ENCODE data around the gene TMEM151B.

GRCh38 chr6:44349904-44350649 lies 79.8 kb downstream of the TMEM151B start:
- no peak for TF ChIP-seq POU2F2 (IDR thresholded peaks at IDR 0.05; ENCODE audit: borderline replicate concordance, low read depth, low read length)
- TF ChIP-seq, protein P1, sequence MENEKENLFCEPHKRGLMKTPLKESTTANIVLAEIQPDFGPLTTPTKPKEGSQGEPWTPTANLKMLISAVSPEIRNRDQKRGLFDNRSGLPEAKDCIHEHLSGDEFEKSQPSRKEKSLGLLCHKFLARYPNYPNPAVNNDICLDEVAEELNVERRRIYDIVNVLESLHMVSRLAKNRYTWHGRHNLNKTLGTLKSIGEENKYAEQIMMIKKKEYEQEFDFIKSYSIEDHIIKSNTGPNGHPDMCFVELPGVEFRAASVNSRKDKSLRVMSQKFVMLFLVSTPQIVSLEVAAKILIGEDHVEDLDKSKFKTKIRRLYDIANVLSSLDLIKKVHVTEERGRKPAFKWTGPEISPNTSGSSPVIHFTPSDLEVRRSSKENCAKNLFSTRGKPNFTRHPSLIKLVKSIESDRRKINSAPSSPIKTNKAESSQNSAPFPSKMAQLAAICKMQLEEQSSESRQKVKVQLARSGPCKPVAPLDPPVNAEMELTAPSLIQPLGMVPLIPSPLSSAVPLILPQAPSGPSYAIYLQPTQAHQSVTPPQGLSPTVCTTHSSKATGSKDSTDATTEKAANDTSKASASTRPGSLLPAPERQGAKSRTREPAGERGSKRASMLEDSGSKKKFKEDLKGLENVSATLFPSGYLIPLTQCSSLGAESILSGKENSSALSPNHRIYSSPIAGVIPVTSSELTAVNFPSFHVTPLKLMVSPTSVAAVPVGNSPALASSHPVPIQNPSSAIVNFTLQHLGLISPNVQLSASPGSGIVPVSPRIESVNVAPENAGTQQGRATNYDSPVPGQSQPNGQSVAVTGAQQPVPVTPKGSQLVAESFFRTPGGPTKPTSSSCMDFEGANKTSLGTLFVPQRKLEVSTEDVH (IDR thresholded peaks at IDR 0.05; ENCODE audit: low read depth, partially characterized antibody), result no peak
- TF ChIP-seq, protein P2, sequence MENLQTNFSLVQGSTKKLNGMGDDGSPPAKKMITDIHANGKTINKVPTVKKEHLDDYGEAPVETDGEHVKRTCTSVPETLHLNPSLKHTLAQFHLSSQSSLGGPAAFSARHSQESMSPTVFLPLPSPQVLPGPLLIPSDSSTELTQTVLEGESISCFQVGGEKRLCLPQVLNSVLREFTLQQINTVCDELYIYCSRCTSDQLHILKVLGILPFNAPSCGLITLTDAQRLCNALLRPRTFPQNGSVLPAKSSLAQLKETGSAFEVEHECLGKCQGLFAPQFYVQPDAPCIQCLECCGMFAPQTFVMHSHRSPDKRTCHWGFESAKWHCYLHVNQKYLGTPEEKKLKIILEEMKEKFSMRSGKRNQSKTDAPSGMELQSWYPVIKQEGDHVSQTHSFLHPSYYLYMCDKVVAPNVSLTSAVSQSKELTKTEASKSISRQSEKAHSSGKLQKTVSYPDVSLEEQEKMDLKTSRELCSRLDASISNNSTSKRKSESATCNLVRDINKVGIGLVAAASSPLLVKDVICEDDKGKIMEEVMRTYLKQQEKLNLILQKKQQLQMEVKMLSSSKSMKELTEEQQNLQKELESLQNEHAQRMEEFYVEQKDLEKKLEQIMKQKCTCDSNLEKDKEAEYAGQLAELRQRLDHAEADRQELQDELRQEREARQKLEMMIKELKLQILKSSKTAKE (IDR thresholded peaks at IDR 0.05; ENCODE audit: low read depth, poor library complexity, severe bottlenecking), result no peak
- TF ChIP-seq NFYB (IDR thresholded peaks at IDR 0.05; ENCODE audit: insufficient read depth, low read depth, low read length), result no peak
- TF ChIP-seq CTCF (IDR thresholded peaks at IDR 0.05 in 2 of 3, conservative IDR thresholded peaks at IDR 0.05 in 1 of 3; ENCODE audit: control insufficient read depth in 2 of 3, extremely low read depth in 1 of 3, insufficient read depth in 1 of 3, low read depth in 3 of 3, low read length in 3 of 3), result no peak
- TF ChIP-seq, protein P3, sequence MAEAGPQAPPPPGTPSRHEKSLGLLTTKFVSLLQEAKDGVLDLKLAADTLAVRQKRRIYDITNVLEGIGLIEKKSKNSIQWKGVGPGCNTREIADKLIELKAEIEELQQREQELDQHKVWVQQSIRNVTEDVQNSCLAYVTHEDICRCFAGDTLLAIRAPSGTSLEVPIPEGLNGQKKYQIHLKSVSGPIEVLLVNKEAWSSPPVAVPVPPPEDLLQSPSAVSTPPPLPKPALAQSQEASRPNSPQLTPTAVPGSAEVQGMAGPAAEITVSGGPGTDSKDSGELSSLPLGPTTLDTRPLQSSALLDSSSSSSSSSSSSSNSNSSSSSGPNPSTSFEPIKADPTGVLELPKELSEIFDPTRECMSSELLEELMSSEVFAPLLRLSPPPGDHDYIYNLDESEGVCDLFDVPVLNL (IDR thresholded peaks at IDR 0.05; ENCODE audit: low read depth, low read length), result no peak
- no peak for TF ChIP-seq CEBPB (IDR thresholded peaks at IDR 0.05; ENCODE audit: borderline replicate concordance in 1 of 2, low read depth in 2 of 2, low read length in 2 of 2)
- no peak for TF ChIP-seq EZH2 (IDR thresholded peaks at IDR 0.05; ENCODE audit: borderline replicate concordance, control insufficient read depth, low read depth, low read length)
- TF ChIP-seq HSF1 (IDR thresholded peaks at IDR 0.05; ENCODE audit: low read depth, low read length), result no peak
- TF ChIP-seq CBX5 (IDR thresholded peaks at IDR 0.05; ENCODE audit: low read depth), result no peak
- no peak for TF ChIP-seq EGR1 (IDR thresholded peaks at IDR 0.05; ENCODE audit: borderline replicate concordance in 1 of 2, low read depth in 2 of 2, low read length in 2 of 2)

Data from GM12878 (cell line).